Adipose tissue (tissue), 3 donors: ENCODE results near the gene INTS12. TPM values are rescaled to one million over a fixed set of nuclear protein-coding genes. Genes with fewer than 3 reads are reported as not detected.
A peak's percentile ranks its signal among the peaks of the same experiment; 100 is the strongest.
"Not testable (repeated sequence)": the region's sequence is repeated elsewhere in the genome, so short reads cannot be mapped to it uniquely, and the experiment has no call there.

ENCODE experiments used
- H3K27ac ChIP-seq: one replicate; pipeline ENCODE4 v1.5.1; 2013; ENCODE audit warnings: low read depth, low read length
- WGBS, 3 donors: extraction: QIAGEN DNeasy Blood & Tissue Kit; methylation state at CpG; one replicate each; pipeline ENCODE4 v1.1.7; 2013; 5-methylcytosine and 5-hydroxymethylcytosine counted together
- polyA plus RNA-seq, 3 donors: library from polyadenylated mRNA; stranded (reverse); fragments of 200-250 nt; gene quantifications; one replicate each; pipeline ENCODE4 v1.2.3, GENCODE V29; 2013
- donor health status: healthy with polysubstance abuse.
- donor health status: Bipolar disorder and iron deficiency.
- donor health status: healthy.

The INTS12 gene
- polyA plus RNA-seq: 10 to 100 TPM in 2 of 3 donors, 1 to 10 TPM in 1; 7.9 to 17.1 (median 13.5) TPM

- peak within 1 kb of the TSS; percentile 42 for H3K27ac ChIP-seq
- 0% methylated on average over 61 to 63 of the region's 63 CpGs for WGBS, 3 donors
These were observed at the start of gene INTS12, which contains the start of gene GSTCD for GRCh38 chr4:105708181-105709080. Gene INTS12 (minus strand): TSS chr4:105708689. CDS start chr4:105700005, 8,684 bp downstream. Gene GSTCD (plus strand): TSS chr4:105708784. CDS start chr4:105717614, 8,830 bp downstream.

- H3K27ac ChIP-seq: no peak overlapping the region
These were observed 46.9 kb upstream of the INTS12 start for GRCh38 chr4:105755375-105755774.

GRCh38 chr4:105753361-105753760 is 44.9 kb upstream of the INTS12 start:
- H3K27ac ChIP-seq: no peak overlapping the region
- WGBS, 3 donors: 80 to 87% (median 80%) methylated on average over 1 of the region's 1 CpG

GRCh38 chr4:105751718-105752299 is 43.3 kb upstream of the INTS12 start:
- H3K27ac ChIP-seq: no peak overlapping the region
- 45 to 67% (median 63%) methylated on average over 2 of the region's 2 CpGs for WGBS, 3 donors

- WGBS, 3 donors: 95 to 98% (median 96%) methylated on average over 3 of the region's 3 CpGs
- no peak overlapping the region for H3K27ac ChIP-seq
These were observed 39.7 kb upstream of the INTS12 start for GRCh38 chr4:105748222-105748621.

- 69 to 75% (median 70%) methylated on average over 2 of the region's 2 CpGs for WGBS, 3 donors
- H3K27ac ChIP-seq: no peak overlapping the region
These were observed 33.1 kb upstream of the INTS12 start for GRCh38 chr4:105741548-105741947.

- not testable (repeated sequence) for H3K27ac ChIP-seq
- WGBS, 3 donors: 87 to 98% (median 97%) methylated on average over 10 of the region's 10 CpGs
These were observed 26.7 kb upstream of the INTS12 start for GRCh38 chr4:105735217-105735616.

GRCh38 chr4:105729895-105730294 is 21.4 kb upstream of the INTS12 start:
- WGBS, 3 donors: 98 to 99% (median 99%) methylated on average over 4 of the region's 4 CpGs
- not testable (repeated sequence) for H3K27ac ChIP-seq

GRCh38 chr4:105725623-105726022 is 17.1 kb upstream of the INTS12 start:
- WGBS, 3 donors: 94% methylated on average over 2 of the region's 2 CpGs
- H3K27ac ChIP-seq: no peak overlapping the region

GRCh38 chr4:105719204-105719603 is 10.7 kb upstream of the INTS12 start:
- no peak overlapping the region for H3K27ac ChIP-seq
- 81 to 86% (median 86%) methylated on average over 2 of the region's 2 CpGs for WGBS, 3 donors

- H3K27ac ChIP-seq: no peak overlapping the region
- 45 to 48% (median 47%) methylated on average over 4 of the region's 4 CpGs for WGBS, 3 donors
These were observed 7.3 kb upstream of the INTS12 start for GRCh38 chr4:105715692-105716278.

GRCh38 chr4:105714932-105715331 is 6.4 kb upstream of the INTS12 start:
- H3K27ac ChIP-seq: no peak overlapping the region
- 40 to 78% (median 51%) methylated on average over 1 of the region's 1 CpG for WGBS, 3 donors

GRCh38 chr4:105714071-105714521 is 5.6 kb upstream of the INTS12 start:
- WGBS, 3 donors: 39 to 66% (median 53%) methylated on average over 5 of the region's 5 CpGs
- H3K27ac ChIP-seq: no peak overlapping the region

GRCh38 chr4:105712766-105713165 is 4.3 kb upstream of the INTS12 start:
- WGBS, 3 donors: 81 to 82% (median 82%) methylated on average over 2 of the region's 2 CpGs
- H3K27ac ChIP-seq: no peak overlapping the region

- no peak overlapping the region for H3K27ac ChIP-seq
- 60 to 80% (median 74%) methylated on average over 6 of the region's 6 CpGs for WGBS, 3 donors
These were observed 2.2 kb upstream of the INTS12 start for GRCh38 chr4:105710678-105711077.

- 57 to 77% (median 77%) methylated on average over 14 to 16 of the region's 16 CpGs for WGBS, 3 donors
- H3K27ac ChIP-seq: no peak overlapping the region
These were observed 1.6 kb upstream of the INTS12 start for GRCh38 chr4:105710012-105710600.

- 0 to 3% (median 0%) methylated on average over 11 of the region's 11 CpGs for WGBS, 3 donors
- H3K27ac ChIP-seq: peak overlapping the region; percentile 42
These were observed 577 bp upstream of the INTS12 start for GRCh38 chr4:105709081-105709450.

GRCh38 chr4:105707782-105708180 is 708 bp downstream of the INTS12 start:
- H3K27ac ChIP-seq: no peak overlapping the region
- WGBS, 3 donors: 15 to 32% (median 19%) methylated on average over 7 of the region's 7 CpGs

GRCh38 chr4:105698607-105699006 is 9.9 kb downstream of the INTS12 start:
- WGBS, 3 donors: 74 to 96% (median 92%) methylated on average over 2 of the region's 2 CpGs
- H3K27ac ChIP-seq: no peak overlapping the region
